Neural progenitor cell (in vitro differentiated cells): Measurements from ENCODE around the gene KRTAP1-4.

Source experiments
- EZH2 ChIP-seq: fragments of 200-600 bp; sonication (generic); IDR thresholded peaks from 2 replicates; pipeline ENCODE4 v1.6.1; 2017; ENCODE audit warnings: antibody characterized with exemption, mild to moderate bottlenecking, moderate library complexity
- TF ChIP-seq, protein P1 (sequence below): fragments of 200-600 bp; sonication (generic); IDR thresholded peaks from 2 replicates; pipeline ENCODE4 v1.5.1; 2017; ENCODE audit warnings: antibody characterized with exemption, mild to moderate bottlenecking

- TF ChIP-seq, protein P1, sequence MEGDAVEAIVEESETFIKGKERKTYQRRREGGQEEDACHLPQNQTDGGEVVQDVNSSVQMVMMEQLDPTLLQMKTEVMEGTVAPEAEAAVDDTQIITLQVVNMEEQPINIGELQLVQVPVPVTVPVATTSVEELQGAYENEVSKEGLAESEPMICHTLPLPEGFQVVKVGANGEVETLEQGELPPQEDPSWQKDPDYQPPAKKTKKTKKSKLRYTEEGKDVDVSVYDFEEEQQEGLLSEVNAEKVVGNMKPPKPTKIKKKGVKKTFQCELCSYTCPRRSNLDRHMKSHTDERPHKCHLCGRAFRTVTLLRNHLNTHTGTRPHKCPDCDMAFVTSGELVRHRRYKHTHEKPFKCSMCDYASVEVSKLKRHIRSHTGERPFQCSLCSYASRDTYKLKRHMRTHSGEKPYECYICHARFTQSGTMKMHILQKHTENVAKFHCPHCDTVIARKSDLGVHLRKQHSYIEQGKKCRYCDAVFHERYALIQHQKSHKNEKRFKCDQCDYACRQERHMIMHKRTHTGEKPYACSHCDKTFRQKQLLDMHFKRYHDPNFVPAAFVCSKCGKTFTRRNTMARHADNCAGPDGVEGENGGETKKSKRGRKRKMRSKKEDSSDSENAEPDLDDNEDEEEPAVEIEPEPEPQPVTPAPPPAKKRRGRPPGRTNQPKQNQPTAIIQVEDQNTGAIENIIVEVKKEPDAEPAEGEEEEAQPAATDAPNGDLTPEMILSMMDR = no peak
- no peak for TF ChIP-seq EZH2
These were observed 17.5 kb downstream of the KRTAP1-4 start for GRCh38 chr17:41012326-41013120.
